GM13976 (cell line): ENCODE data around the gene FLT1.

Experiments used
- DNase-seq: peaks from one replicate; pipeline ENCODE4 v3.0.0; 2012; ENCODE audit warnings: low spot score
- in situ Hi-C: fragments of 300-500 bp; cut with MboI; formaldehyde crosslinking; loops from one replicate; pipeline ENCODE4 v1.12.0; 2022; ENCODE audit warnings: low sequenced_read_pairs, mixed read lengths, inconsistent platforms; ENCODE audit not compliant: unreplicated experiment
- TF ChIP-seq, protein P1 (sequence below): IDR thresholded peaks from 2 replicates; pipeline ENCODE4 v1.5.1; 2012; ENCODE audit warnings: borderline replicate concordance, mild to moderate bottlenecking; ENCODE audit not compliant: insufficient read depth; ENCODE audit errors: extremely low read depth, missing control alignments, control extremely low read depth

Gene FLT1

DNA sequence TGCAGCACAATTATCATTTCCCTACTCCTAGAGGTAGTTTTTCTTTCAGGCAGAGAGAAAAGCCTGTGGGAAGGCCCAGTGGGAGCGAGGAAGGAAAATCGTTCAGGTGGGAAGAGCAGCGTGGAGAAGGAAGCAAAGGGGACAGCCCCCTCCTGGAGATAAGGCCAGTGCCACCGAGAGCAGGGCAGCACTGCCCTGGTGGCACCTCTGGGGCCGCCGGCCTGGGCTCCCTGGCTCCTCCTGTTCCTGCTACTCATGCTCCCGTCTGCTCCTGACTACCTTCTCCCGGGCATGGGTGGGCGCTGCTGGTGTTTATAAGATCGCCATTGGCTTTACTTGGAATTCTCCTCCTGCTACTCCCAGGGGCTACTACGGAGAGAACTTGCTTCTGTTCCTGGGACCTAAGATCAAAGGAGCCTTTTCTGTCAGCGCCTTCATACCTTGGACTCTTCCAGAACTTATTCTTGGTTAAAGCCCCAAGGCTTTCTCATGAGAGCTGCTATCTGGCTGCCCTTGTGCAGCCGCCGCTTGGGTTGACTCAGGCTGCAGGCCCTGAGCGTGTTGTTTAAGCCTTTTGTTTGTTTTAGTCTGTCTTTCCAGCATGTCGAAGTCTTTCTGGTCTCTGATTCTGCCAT is 3.7 kb upstream of the FLT1 start:
- TF ChIP-seq, protein P1, sequence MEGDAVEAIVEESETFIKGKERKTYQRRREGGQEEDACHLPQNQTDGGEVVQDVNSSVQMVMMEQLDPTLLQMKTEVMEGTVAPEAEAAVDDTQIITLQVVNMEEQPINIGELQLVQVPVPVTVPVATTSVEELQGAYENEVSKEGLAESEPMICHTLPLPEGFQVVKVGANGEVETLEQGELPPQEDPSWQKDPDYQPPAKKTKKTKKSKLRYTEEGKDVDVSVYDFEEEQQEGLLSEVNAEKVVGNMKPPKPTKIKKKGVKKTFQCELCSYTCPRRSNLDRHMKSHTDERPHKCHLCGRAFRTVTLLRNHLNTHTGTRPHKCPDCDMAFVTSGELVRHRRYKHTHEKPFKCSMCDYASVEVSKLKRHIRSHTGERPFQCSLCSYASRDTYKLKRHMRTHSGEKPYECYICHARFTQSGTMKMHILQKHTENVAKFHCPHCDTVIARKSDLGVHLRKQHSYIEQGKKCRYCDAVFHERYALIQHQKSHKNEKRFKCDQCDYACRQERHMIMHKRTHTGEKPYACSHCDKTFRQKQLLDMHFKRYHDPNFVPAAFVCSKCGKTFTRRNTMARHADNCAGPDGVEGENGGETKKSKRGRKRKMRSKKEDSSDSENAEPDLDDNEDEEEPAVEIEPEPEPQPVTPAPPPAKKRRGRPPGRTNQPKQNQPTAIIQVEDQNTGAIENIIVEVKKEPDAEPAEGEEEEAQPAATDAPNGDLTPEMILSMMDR, result no peak

DNA sequence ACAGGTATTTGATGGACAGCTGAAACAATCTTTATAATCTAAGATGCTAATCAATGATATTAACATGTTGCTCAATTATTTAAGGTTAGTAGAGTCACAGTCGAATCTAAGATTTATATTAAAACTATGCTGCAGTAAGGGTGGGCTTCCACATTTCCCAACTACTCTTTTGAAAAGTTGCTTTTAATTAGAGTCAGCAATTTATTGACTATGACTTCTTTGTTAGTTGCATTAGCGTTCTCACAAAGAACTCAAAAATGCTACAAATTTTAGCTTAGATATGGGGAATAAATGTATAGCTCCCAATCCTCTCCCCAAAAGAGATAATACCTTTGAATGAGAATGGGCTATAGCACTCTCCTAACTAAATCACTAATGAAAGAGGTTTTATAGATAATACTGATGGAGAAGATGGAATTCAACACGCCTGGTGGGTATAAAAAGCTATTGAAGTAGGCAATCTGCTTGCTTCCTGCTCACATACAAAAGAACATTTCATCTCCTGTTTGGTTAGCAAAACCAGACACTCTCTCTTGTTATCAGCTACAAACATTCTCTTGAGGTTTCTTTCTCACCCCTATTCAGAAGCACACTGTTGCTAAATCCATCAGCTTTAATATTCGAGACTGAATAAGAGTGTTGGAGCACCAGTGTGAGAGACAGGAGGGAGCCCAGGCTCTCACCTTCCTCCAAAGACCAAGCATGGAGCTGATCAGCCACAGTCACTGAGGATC is 2.4 kb upstream of the FLT1 start:
- in situ Hi-C loops, result no loop called here

More for the DNA sequence above, 3.7 kb upstream of the FLT1 start:
- DNase-seq, result no peak
- in situ Hi-C loops, result no loop called here

DNA sequence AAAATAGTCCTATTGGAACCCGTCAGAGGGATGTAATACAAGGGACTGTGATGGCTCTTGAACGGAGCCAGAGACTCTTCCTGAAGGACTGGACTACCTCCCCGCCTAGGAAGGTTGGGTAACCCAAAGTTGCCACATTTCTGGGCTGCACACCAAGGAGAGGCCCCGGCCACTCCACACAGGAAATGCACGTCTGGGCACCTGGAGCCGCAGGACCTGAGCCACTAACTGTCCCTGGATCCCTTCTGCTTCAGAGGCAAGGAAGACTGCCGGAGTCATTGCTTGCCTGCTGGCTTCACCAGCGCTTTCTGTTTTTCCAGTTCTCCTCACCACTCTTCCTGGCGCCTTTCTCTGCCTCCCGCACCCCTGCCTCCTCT is 1.2 kb upstream of the FLT1 start:
- no peak for DNase-seq
- TF ChIP-seq, protein P1, result no peak
- in situ Hi-C loops, result no loop called here

More for the DNA sequence above, 2.4 kb upstream of the FLT1 start:
- TF ChIP-seq, protein P1, result no peak
- no peak for DNase-seq

DNA sequence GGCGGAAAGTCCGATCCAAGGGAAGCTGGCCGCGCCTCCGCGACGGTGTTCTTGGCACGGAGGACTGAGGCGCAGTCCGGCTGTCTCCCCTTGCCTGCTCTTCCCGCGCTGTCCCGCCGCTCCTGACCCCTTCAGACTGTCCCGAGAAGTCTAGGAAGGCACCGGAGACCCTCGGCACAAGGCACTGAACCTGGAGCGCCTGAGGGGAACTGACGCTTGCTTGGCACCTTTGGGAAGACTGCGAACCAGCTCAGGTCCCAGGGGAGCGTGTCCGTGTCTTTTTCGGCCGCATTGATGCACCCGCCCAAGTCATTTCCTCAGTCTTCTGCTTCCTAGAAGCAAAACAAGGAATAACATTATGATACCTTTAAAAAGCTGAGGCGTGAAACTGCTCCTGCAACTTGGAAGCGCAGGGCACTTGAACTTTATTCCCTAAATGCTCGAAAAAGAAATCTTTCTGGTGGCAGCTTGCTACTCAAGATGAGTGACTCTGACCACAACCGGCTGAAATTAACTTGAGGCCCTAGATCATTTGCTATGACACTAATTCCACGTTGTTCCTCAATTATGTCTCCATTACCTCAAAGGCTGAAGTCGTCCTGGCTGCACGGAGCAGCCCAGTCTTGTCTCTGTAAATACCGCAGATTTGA is 735 bp upstream of the FLT1 start:
- in situ Hi-C loops, result no loop called here
- DNase-seq, result no peak
- TF ChIP-seq, protein P1, result no peak

DNA sequence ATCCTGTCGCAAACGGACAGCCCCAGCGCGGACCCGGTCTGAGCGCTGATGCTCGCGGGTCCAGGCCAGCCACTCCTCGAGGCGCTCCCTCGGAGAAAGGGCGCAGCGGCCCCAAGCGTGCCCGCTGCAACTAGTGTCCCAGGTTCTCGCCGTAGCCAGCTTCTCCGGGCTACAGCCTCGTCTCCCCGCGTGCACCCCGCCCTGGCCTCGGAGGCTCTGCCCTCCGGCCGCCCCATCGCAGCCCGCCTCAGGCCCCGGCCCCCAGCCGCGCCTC is 487 bp downstream of the FLT1 start:
- in situ Hi-C loops, result no loop called here
- no peak for DNase-seq
- TF ChIP-seq, protein P1, result no peak

GRCh38 chr13:28493740-28494503 is 1.0 kb downstream of the FLT1 start:
- TF ChIP-seq, protein P1, result no peak
- in situ Hi-C loops, result no loop called here
- DNase-seq, result peak; percentile 53
